ENCODE results near the gene ACTR2. TPM values are rescaled to one million over a fixed set of nuclear protein-coding genes. Genes with fewer than 3 reads are reported as not detected.
"Not testable (repeated sequence)": the region's sequence is repeated elsewhere in the genome, so short reads cannot be mapped to it uniquely, and the experiment has no call there.

ACTR2 gene
- total RNA-seq, 4 donors from 2014 or later = 34.4 to 43.9 (median 35.8) TPM

DNA sequence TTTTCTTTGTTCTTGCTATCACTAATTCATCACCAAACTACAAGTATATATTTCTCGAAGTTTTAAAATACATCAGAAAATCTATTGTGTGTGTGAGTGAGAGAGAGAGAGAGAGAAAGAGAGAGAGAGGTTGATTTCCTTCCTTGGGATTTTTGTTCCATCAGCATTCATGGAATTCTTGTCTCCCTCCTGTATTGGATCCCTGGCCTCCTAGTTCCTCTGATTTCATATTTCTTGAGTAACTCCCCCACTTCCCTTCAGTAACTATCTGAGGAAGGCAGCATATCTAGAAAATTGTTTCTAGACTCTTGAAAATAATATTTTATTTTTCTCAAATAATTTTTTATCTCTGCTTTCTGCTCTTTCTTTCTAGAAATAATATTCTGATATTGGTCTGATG is 13.3 kb upstream of the ACTR2 start:
- Histone ChIP-seq H3K4me1 (no peaks in the 10 kb centered on the region), H3K9me3 (no peaks in the 10 kb centered on the region), H3K27ac (no peak overlapping the region), H3K36me3 (no peaks in the 10 kb centered on the region), H3K4me3 (no peak overlapping the region), H3K27me3 (no peaks in the 10 kb centered on the region)
- ATAC-seq (no peak), DNase-seq (no peak)
- in situ Hi-C loops (cut with MboI; ENCODE audit: low sequenced_read_pairs in 4 of 4) = no loop called here
- TF ChIP-seq, protein P1, sequence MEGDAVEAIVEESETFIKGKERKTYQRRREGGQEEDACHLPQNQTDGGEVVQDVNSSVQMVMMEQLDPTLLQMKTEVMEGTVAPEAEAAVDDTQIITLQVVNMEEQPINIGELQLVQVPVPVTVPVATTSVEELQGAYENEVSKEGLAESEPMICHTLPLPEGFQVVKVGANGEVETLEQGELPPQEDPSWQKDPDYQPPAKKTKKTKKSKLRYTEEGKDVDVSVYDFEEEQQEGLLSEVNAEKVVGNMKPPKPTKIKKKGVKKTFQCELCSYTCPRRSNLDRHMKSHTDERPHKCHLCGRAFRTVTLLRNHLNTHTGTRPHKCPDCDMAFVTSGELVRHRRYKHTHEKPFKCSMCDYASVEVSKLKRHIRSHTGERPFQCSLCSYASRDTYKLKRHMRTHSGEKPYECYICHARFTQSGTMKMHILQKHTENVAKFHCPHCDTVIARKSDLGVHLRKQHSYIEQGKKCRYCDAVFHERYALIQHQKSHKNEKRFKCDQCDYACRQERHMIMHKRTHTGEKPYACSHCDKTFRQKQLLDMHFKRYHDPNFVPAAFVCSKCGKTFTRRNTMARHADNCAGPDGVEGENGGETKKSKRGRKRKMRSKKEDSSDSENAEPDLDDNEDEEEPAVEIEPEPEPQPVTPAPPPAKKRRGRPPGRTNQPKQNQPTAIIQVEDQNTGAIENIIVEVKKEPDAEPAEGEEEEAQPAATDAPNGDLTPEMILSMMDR (IDR thresholded peaks at IDR 0.05 in 4 of 5, conservative IDR thresholded peaks at IDR 0.05 in 1 of 5) = no peak
- TF ChIP-seq POLR2A (IDR thresholded peaks at IDR 0.05) = no peak
- intact Hi-C loops (cut with DNase I; ENCODE audit: low total_unique reads) = no loop called here

DNA sequence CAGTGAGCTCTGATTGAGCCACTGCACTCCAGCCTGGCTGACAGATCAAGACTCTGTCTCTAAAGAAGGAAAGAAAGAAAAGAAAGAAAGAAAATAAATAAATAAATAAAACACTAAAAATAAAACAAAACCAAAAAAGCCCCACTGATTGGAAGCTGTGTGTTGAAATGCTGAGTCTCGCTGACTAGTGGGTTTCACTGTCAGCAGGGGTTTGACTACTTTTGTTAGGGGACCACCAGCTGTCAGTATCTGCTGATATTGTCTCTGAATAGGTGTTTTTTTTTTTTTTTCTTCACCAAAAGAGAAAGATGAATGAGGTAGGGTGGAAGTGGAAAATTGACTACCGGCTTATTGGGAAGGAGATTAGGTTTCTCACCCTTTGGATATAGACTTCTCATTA is 12.8 kb upstream of the ACTR2 start:
- Histone ChIP-seq H3K9me3 (no peaks in the 10 kb centered on the region), H3K27me3 (no peaks in the 10 kb centered on the region), H3K4me1 (no peaks in the 10 kb centered on the region), H3K4me3 (no peak overlapping the region), H3K36me3 (no peaks in the 10 kb centered on the region), H3K27ac (no peak overlapping the region)
- intact Hi-C loops (cut with DNase I; ENCODE audit: low total_unique reads) (no loop called here), in situ Hi-C loops (cut with MboI; ENCODE audit: low sequenced_read_pairs in 4 of 4) (no loop called here)
- TF ChIP-seq, protein P1 (IDR thresholded peaks at IDR 0.05 in 4 of 5, conservative IDR thresholded peaks at IDR 0.05 in 1 of 5) = no peak
- no peak for TF ChIP-seq POLR2A (IDR thresholded peaks at IDR 0.05)
- DNase-seq (no peak), ATAC-seq (no peak)

DNA sequence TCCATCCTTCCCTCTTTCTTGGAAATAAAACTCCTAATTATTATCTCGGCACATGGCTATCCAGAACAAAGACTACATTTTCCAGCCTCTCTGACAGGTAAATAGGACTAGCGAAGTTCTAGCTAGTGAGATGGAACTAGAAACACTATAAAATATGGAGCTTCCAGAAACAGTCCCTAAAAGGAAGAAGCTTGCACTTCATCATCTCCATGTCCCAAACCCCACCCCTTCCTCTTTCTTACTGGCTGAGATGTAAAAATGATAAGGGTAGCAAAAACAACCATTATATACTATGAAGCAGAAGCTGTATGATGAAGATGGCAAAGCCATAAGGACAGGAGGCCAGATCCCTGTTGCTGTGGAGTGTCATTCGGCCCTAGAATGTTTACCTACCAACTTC is 11.7 kb upstream of the ACTR2 start:
- DNase-seq = no peak
- no peaks in the 10 kb centered on the region for H3K27me3 ChIP-seq
- no peaks in the 10 kb centered on the region for H3K36me3 ChIP-seq
- in situ Hi-C loops (cut with MboI; ENCODE audit: low sequenced_read_pairs in 4 of 4) (no loop called here), intact Hi-C loops (cut with DNase I; ENCODE audit: low total_unique reads) (no loop called here)
- no peaks in the 10 kb centered on the region for H3K9me3 ChIP-seq
- H3K27ac ChIP-seq = no peak overlapping the region
- no peaks in the 10 kb centered on the region for H3K4me1 ChIP-seq
- H3K4me3 ChIP-seq = no peak overlapping the region
- ATAC-seq = no peak
- TF ChIP-seq, protein P1 (IDR thresholded peaks at IDR 0.05 in 4 of 5, conservative IDR thresholded peaks at IDR 0.05 in 1 of 5) = no peak
- TF ChIP-seq POLR2A (IDR thresholded peaks at IDR 0.05) = no peak

DNA sequence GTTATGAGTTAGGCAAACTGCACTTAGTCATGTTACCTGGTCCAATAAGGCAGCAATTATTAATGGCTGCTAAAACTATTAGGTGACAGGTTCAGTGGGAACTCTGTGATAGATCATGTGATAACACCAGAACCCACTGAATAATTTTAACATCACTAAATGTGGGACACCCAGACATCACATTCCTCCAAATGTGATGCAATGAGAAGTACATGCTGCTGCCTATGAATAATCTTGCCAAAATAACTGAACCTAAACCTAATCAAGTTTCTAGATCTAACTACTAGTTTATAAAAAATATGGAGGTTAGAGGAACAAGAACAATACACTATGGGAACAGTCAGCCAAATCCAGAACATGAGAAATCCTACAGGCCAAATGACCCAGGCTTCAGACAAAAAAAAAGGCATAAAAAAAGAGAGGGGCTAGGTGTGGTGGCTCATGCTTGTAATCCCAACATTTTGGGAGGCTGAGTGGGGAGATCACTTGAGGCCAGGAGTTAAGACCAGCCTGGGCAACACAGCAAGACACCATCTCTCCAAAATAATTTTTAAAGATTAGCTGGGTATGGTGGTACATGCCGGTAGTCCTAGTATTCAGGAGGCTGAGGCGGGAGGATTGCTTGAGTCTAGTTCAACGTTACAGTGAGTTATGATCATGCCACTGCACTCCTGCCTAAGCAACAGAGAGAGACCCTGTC is 7.0 kb upstream of the ACTR2 start:
- TF ChIP-seq, protein P1 (IDR thresholded peaks at IDR 0.05 in 4 of 5, conservative IDR thresholded peaks at IDR 0.05 in 1 of 5) = no peak
- TF ChIP-seq POLR2A (IDR thresholded peaks at IDR 0.05) = no peak
- Histone ChIP-seq H3K27ac (no peak overlapping the region), H3K36me3 (no peaks in the 10 kb centered on the region), H3K9me3 (no peaks in the 10 kb centered on the region), H3K27me3 (no peaks in the 10 kb centered on the region), H3K4me3 (no peak overlapping the region), H3K4me1 (no peaks in the 10 kb centered on the region)
- ATAC-seq (no peak), DNase-seq (no peak)
- in situ Hi-C loops (cut with MboI; ENCODE audit: low sequenced_read_pairs in 4 of 4) = no loop called here
- intact Hi-C loops (cut with DNase I; ENCODE audit: low total_unique reads) = no loop called here

DNA sequence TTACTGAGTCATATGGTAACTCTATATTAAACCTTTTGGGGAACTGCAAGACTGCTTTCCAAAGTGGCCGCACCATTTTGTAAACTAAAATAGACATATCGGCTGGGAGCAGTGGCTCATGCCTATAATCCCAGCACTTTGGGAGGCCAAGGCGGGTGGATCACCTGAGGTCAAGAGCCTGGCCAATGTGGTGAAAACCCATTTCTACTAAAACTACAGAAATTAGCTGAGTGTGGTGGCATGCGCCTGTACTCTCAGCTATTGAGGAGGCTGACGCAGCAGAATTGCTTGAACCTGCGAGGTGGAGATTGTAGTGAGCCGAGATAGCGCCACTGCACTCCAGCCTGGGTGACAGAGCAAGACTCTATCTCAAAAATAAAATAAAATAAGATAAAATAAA is 6.4 kb upstream of the ACTR2 start:
- H3K27ac ChIP-seq; ATAC-seq; H3K4me1 ChIP-seq; DNase-seq; in situ Hi-C loops (cut with MboI; ENCODE audit: low sequenced_read_pairs in 4 of 4); intact Hi-C loops (cut with DNase I; ENCODE audit: low total_unique reads); H3K9me3 ChIP-seq; H3K36me3 ChIP-seq; H3K4me3 ChIP-seq; H3K27me3 ChIP-seq: not testable (repeated sequence)

Measured in gastrocnemius medialis (tissue), 4 donors.